ENCODE results near the gene FAM222B. TPM values are rescaled to one million over a fixed set of nuclear protein-coding genes. Genes with fewer than 3 reads are reported as not detected.

Gene FAM222B
- total RNA-seq, 1 donor from 2014 or later = 24.3 TPM

- Histone ChIP-seq H3K36me3 (ENCODE audit: control insufficient read depth, insufficient read depth, low read length) (peaks cover 2% of the 10 kb centered on the region), H3K4me3 (ENCODE audit: low read depth, low read length) (no peak overlapping the region), H3K27me3 (ENCODE audit: control insufficient read depth, insufficient read depth, low read length) (no peaks in the 10 kb centered on the region)
- no peak for DNase-seq (ENCODE audit: low read depth)
- TF ChIP-seq CTCF (IDR thresholded peaks at IDR 0.05; ENCODE audit: insufficient read depth, low read length, poor library complexity, severe bottlenecking) = no peak
Observed at GRCh38 chr17:28827672-28828071, 14.9 kb downstream of the FAM222B start.

- no peaks in the 10 kb centered on the region for H3K36me3 ChIP-seq (ENCODE audit: control insufficient read depth, insufficient read depth, low read length)
- no peak for TF ChIP-seq CTCF (IDR thresholded peaks at IDR 0.05; ENCODE audit: insufficient read depth, low read length, poor library complexity, severe bottlenecking)
- no peaks in the 10 kb centered on the region for H3K27me3 ChIP-seq (ENCODE audit: control insufficient read depth, insufficient read depth, low read length)
- H3K4me3 ChIP-seq (ENCODE audit: low read depth, low read length) = no peak overlapping the region
- no peak for DNase-seq (ENCODE audit: low read depth)
Observed at GRCh38 chr17:28819582-28819981, 23.0 kb downstream of the FAM222B start.

GRCh38 chr17:28818819-28819221 is 23.8 kb downstream of the FAM222B start:
- no peak for DNase-seq (ENCODE audit: low read depth)
- no peak overlapping the region for H3K4me3 ChIP-seq (ENCODE audit: low read depth, low read length)
- TF ChIP-seq CTCF (IDR thresholded peaks at IDR 0.05; ENCODE audit: insufficient read depth, low read length, poor library complexity, severe bottlenecking) = no peak
- no peaks in the 10 kb centered on the region for H3K27me3 ChIP-seq (ENCODE audit: control insufficient read depth, insufficient read depth, low read length)
- no peaks in the 10 kb centered on the region for H3K36me3 ChIP-seq (ENCODE audit: control insufficient read depth, insufficient read depth, low read length)

DNA sequence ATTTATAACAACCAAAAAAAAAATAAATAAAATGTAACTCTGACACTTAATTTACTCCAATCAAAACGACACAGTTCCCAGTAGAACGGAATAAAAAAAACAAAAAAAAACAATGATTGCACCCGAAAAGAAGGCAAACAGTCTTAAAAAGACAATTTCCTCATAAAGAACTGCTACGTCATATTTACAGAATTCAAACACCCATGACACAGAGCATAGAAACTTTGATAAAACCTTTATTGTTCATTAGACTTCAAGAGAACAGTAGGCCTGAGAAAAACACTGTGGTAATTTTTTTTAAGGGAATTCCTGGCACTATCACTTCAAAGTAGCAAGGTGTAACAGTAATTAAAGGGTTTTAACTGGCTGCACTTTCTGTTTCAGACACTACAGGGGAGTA is 26.1 kb downstream of the FAM222B start:
- no peak for TF ChIP-seq CTCF (IDR thresholded peaks at IDR 0.05; ENCODE audit: insufficient read depth, low read length, poor library complexity, severe bottlenecking)
- H3K27me3 ChIP-seq (ENCODE audit: control insufficient read depth, insufficient read depth, low read length) = no peaks in the 10 kb centered on the region
- no peaks in the 10 kb centered on the region for H3K36me3 ChIP-seq (ENCODE audit: control insufficient read depth, insufficient read depth, low read length)
- DNase-seq (ENCODE audit: low read depth) = no peak
- no peak overlapping the region for H3K4me3 ChIP-seq (ENCODE audit: low read depth, low read length)

GRCh38 chr17:28812748-28813377 is 29.7 kb downstream of the FAM222B start:
- H3K27me3 ChIP-seq (ENCODE audit: control insufficient read depth, insufficient read depth, low read length) = no peaks in the 10 kb centered on the region
- peak overlapping the region; percentile 55 for H3K4me3 ChIP-seq (ENCODE audit: low read depth, low read length)
- no peak for DNase-seq (ENCODE audit: low read depth)
- H3K36me3 ChIP-seq (ENCODE audit: control insufficient read depth, insufficient read depth, low read length) = no peaks in the 10 kb centered on the region
- no peak for TF ChIP-seq CTCF (IDR thresholded peaks at IDR 0.05; ENCODE audit: insufficient read depth, low read length, poor library complexity, severe bottlenecking)
